ENCODE measurements around the gene ACBD6.

The ACBD6 gene

DNA sequence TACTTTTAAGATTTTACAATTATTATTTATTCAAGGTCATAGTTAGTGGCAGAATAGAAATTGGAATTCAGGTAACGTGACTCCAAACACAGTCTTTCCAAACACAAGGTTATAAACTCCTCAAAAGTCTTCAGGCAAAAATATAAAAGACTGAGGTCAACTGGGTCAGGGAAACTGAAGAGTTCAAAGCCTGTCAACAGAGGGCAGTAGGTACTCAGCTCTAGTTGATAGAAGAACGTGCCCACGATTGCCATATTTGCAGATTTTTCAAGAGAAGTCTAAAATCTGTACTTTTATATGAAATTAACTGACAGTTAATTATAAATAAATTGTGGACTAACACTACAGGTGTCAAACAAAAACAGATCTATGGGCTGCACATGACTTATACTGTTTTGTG lies 137.3 kb downstream of the ACBD6 start:
- DNase-seq, result no peak

DNA sequence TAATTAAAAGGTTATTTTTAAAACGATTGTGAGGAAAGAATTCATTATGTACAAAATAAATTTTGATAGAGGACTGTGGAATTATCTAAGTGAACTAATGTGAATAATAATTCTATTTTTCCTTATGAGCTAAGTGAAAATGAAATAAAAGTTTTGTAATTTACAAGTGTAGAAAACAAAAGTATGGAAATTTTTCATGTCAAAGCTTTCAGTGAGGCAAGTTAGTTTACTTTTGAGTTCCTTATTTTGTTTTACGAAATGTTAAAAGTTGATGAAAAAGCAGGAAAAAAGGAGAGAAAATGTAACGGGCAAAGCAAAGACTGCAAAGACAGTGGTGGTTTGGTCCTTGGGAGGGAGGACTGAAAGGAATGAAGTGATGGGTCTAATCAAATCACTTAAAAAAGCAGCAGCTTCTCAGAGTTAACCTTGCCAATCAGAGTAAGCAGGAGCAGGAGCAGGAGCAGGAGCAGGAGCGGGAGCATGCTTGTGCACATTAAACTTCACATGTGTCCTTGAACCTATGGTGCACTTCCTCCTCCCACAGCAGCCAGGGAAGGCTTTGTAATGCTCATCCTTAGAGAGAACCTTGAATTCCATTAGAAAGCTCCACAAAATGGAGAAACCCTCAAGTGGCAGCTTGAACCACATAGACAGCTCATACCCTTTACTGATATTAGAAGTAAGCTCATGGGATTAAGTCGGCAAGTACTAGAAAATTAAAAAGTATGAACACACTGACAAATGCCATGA lies 139.0 kb downstream of the ACBD6 start:
- no peak for DNase-seq

GRCh38 chr1:180360333-180361075 lies 141.9 kb downstream of the ACBD6 start:
- DNase-seq, result no peak

- DNase-seq, result peak; percentile 69
Measured at GRCh38 chr1:180358649-180359048, 143.7 kb downstream of the ACBD6 start.

GRCh38 chr1:180353945-180354344 lies 148.4 kb downstream of the ACBD6 start:
- peak; percentile 90 for DNase-seq

- DNase-seq, result no peak
Measured at GRCh38 chr1:180352588-180352987, 149.8 kb downstream of the ACBD6 start.

GRCh38 chr1:180352021-180352420 lies 150.4 kb downstream of the ACBD6 start:
- no peak for DNase-seq

DNA sequence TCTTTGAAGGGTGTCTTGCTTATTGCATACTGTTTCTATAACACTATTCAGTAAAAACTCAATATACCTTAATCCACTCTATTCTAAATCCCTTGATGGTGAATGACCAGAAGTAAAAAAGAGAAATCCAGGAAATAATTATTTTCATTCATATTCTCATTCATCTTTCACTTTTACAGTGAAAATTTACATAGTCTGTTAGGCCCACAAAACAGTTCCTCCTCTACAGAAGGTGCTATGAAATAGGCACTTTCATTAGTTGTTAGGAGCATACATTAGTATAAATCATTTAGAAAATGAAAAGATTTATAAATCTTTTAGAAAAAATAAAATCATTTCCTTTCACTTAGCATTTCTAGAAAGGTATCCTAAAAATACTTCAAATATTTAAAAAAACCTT lies 157.2 kb downstream of the ACBD6 start:
- DNase-seq, result no peak

- peak; percentile 18 for DNase-seq
Measured at GRCh38 chr1:180343921-180344769, 158.2 kb downstream of the ACBD6 start.

GRCh38 chr1:180327089-180327488 lies 175.3 kb downstream of the ACBD6 start:
- DNase-seq, result no peak

GRCh38 chr1:180312926-180313325 lies 189.5 kb downstream of the ACBD6 start:
- no peak for DNase-seq

- DNase-seq, result no peak
Measured at GRCh38 chr1:180311011-180311730, 191.2 kb downstream of the ACBD6 start.

DNA sequence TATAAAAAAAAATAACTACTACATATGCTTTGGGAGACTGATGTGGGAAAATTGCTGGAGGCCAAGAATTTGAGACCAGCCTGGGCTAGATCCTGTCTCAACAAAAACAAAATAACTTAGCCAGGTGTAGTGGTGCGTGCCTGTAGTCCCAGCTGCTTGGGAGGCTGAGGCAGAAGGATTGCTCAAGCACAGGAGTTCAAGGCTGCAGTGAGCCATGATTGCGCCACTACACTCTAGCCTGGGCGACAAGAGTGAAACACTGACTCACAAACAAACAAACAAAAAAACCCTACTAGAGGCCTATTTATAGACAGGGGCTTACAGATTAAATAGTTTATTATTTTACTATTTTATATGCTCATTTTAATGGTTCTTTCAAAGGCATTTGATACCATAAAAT lies 192.3 kb downstream of the ACBD6 start:
- DNase-seq, result no peak

GRCh38 chr1:180309338-180309737 lies 193.0 kb downstream of the ACBD6 start:
- DNase-seq, result no peak

- DNase-seq, result no peak
Measured at GRCh38 chr1:180301135-180301742, 201.1 kb downstream of the ACBD6 start.

DNA sequence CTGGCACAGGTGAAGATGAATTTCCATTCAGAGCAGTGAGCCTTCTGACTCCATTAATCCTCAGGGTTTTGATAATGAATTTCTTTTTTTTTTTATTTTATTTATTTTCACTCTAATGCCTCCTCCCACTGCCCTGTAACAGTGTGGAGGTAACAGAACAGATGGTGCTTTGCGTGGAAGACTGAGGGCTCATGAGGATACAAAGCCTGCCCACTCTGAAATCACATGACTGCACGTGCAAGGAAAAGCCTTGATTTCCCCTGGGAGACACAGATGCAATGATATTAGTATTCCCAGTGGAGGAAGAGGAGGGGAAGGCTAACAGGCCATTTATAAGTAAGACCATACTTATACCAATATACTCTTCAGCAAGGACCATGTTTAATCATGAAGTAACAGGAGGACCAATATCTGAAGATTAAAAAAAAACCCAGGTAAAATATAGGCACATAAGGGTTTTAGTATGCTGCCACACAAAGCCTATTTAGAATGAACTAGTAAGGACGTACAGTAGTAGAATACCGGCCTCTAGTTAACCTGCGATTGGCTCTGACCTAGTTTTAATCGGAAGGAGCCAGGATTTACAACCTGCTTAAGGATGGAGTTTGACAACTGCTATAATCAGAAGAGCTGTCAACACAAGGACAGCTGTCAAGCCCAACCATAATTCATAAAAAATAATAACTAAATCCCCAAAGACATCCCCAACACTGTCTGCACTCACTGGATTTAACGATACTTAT lies 202.7 kb downstream of the ACBD6 start:
- DNase-seq, result peak; percentile 31

GRCh38 chr1:180295999-180296398 lies 206.4 kb downstream of the ACBD6 start:
- no peak for DNase-seq

DNA sequence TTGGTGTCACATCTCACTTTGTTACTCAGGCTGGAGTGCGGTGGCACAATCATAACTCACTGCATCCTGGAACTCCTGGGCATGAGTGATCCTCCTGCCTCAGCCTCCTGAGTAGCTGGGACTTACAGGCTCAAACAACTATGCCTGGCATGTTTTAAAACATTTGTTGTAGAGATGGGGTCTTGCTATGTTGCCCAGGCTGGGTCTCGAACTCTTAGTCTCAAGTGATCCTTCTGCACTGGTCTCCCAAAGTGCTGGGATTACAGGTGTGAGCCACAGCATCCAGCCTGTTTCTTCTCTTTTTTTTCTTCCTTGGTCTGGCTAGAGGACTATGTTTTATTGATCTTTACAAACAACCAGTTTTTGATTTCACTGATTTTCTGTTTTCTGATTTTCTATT lies 207.7 kb downstream of the ACBD6 start:
- DNase-seq, result no peak

DNA sequence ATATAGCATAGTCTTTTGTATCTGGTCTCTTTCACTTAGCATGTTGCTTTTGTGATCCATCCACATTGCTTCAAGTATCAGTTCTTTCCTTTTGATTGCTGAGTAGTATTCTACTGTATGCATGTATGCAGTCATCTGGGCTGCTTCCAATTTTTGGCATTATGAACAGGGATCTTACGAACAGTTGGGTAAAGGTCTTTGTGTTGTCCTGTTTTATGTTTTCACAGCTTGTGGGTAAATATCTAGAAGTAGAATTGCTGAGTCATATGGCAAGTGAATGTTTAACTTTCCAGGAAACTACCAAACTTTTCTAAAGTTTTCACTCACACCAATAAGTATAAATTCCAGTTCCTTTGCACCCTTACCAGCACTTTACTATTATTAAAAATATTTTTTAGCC lies 211.4 kb downstream of the ACBD6 start:
- DNase-seq, result no peak

DNA sequence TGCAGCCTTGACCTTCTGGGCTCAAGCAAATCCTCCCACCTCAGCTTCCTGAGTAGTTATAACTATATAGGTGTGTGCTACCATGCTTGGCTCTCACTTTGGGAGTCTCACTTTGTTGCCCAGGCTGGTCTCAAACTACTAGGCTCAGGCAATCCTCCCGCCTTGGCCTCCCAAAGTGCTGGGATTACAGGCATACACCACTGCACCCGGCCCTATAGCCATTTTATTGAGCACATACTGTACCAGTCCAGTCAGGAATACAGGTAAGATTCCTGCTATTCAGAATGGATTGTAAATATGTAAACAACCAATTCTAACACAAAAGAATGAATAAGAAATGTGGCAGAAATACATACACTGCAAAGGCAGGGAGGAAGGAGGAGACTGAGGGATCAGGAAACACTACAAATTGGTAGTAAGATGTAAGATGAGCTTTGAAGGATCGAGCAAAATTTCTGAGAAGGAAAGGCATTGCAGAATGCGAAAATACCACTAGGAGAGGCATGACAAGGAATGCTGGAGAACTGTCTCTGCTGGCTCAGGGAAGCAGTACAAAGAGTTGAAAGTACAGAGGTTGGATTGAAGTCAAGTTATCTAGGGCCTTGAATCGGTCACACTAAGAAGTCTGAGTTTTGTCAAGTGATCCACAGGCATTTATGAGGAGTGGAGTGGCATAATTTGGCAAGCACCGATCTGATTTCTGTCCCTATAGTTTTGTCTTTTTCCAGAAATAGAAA lies 211.9 kb downstream of the ACBD6 start:
- no peak for DNase-seq

DNA sequence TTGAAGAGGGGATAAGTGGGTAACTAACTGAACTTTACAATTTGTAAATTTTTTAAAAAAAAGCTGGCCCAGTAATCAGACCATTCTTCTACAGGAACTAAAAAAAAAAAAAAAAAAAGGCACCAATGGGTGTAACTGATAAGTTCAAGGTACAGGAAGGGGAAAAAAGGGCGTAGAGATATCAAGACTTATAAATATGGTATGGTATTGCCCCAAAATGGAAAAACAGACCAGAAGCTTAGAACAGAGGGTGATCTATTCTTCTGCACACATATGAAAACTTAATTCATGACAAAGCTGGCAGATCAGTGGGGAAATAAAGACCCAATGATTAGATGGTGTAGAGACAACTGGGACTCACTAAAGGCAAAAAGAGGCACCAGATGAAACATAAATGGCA lies 213.4 kb downstream of the ACBD6 start:
- DNase-seq, result no peak
